NCI-H748 treated with DMSO at 0.1 percent for 48 hours (cell line): ENCODE results near the gene LRAT.
"Not testable (repeated sequence)": the region's sequence is repeated elsewhere in the genome, so short reads cannot be mapped to it uniquely, and the experiment has no call there.

Source experiments
- DNase-seq: peaks from one replicate; lab custom pipeline; 2025; lab: John Stamatoyannopoulos, UW

The LRAT gene

DNA sequence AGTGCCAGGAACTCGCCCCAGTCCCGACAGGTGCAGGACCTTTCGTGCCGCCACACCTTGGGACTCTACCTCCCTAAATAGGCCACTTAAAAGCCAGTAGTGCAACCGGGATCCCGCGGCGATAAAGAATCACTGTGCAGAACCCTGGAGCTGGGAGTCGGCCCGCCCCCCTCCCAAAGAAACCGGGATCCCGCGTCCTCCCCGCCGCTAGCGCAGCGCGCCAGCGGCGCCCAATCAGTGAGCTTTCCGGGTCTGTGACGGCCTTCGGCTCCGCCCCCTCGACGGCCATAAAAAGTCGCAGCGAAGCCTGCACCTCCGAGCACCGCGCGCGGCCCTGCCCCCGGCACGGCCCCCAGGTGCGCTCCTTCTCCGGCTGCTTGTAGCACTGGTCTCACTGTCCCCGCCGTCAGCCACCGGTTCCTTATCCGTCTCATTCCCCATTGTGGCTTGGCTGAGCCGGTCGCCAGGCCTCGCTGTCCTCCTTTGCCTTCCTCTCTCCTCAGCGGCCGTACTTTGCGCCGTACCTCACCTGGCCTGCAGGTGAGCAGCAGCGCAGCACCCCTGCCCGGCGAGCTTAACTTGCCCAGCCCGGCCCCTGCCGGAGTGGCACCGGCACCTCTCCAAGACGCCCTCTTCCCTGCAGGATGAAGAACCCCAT lies at the start of gene LRAT:
Gene LRAT, plus strand, starts transcription at position 318 of the 658 bp plus-strand sequence. Its CDS starts 327 bp downstream, at position 645.
- peak; percentile 37 for DNase-seq

- no peak for DNase-seq
Measured at GRCh38 chr4:154707877-154708276, 35.9 kb upstream of the LRAT start.

GRCh38 chr4:154709550-154709949 lies 34.2 kb upstream of the LRAT start:
- DNase-seq: no peak

GRCh38 chr4:154711522-154711921 lies 32.3 kb upstream of the LRAT start:
- DNase-seq: no peak

- DNase-seq: no peak
Measured at GRCh38 chr4:154714339-154715040, 29.3 kb upstream of the LRAT start.

DNA sequence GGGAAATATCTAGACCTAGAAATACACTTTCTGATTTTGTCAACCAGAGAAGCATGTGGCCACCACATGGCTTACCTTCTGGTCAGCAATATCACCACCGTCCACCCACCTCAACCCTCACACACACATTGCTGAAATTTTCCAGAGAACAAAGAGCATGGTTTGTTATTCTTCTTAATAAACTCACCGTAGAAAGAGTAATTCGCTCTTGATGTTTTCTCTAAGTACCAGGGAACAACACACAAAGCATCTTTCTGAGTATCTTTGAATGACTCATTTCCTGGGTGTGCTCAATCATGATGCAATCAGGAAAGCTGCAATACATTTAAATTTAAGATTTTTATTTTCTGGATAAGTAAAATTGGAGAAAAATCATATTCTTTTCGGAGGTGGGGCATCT lies 24.7 kb upstream of the LRAT start:
- DNase-seq: no peak

DNA sequence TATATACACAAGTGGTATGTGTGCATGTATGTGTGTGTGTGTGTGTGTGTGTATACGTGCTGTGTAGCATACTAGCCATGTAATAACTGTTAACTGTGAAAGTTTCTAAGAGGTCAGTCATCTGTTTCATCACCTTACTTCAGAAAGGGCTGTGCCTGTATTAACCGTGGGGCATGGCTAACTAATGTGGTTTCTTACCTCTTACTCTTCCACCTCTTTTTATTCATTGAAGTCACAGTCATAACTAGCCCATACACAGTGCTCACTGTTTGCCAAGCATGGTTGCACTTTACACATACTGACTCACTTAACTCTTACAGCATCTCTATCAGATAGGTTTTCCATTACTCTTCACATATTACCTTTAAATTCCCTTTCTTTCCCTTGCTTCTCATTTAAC lies 23.7 kb upstream of the LRAT start:
- no peak for DNase-seq

GRCh38 chr4:154720618-154721267 lies 23.1 kb upstream of the LRAT start:
- DNase-seq: no peak

DNA sequence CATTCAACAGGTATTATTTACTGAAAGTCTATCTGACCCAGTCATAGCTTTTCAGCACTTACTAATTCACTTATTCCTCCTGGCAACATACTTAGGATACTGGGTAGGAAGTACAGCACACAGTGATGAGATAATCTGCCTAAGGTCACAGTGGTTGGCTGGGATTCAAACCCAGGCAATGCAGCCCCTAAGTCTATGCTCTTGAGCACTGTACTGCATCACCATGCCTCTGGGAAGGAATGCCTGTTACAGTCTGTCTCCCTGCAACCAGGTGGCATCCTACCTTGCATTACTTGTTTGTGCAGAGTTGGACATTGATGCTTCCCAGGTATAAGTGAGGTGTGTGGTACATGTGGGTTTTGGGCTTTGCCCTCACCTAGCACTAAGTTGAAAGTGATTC lies 21.5 kb upstream of the LRAT start:
- DNase-seq: no peak

DNA sequence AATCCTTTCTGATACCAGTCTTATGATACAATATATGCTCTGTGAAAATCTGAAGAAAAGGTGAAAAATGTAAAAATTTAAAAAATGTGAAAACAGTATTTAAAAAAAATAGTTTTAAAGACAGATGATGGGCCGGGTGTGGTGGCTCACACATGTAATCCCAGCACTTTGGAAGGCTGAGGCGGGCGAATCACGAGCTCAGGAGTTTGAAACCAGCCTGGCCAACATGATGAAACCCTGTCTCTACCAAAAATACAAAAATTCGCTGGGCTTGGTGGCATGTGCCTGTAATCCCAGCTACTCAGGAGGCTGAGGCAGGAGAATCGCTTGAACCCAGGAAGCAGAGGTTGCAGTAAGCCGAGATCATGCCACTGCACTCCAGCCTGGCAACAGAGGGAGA lies 20.2 kb upstream of the LRAT start:
- not testable (repeated sequence) for DNase-seq

DNA sequence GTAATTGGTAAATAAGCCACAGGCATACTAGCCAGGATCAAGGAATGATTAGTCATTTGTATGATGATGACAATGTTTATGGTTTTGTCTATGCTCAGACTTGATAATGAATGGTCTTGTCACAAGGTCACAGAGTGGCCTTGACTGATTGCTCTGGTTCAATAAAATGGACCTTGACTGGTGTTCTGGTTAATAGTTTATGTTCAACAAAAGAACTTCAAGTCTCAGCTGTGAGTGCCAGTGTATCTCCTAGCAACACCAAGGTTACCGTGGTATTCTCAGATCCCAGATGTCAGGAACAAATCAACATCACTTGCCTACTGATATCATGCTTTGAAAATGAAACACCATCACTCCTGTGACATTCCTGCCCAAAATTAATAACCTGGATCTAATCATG lies 16.3 kb upstream of the LRAT start:
- DNase-seq: no peak

DNA sequence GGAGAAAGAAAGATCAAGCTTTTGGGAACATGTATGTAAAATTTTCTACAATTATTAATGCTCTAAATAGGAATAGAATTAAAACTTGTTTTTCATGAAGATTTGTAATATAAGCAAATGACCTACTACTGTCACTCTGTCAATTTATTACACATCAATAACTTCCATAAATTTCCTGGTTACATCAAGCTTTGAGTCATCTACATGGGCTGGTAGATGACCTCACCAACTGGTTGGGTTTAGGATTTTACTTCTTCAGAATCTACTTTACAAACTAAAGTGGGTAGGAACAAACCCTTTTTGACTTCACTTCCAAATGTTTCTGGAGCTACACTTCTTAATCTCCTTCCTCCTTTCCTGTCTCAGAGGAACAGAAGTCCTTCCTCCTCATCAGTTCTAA lies 12.0 kb upstream of the LRAT start:
- DNase-seq: no peak

DNA sequence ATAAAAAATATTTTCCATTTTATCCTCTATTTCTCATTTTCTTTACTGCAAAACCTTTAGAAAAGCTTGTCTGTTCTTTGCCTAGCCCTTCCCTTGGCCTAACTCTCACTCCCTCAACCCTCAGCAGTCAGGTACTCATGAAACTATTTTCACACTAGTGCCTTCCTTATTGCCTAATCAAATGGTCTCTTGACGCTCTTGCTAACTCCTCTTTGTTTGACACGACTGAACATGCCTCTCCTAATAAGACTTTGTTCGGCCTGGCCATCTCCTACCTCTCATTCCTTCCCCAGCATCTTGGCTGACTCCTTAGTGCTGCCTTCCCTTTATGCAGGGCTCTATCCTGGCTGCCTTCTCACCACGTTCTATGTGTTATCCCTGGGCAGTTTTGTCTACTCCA lies 11.1 kb upstream of the LRAT start:
- no peak for DNase-seq

GRCh38 chr4:154736770-154737169 lies 7.0 kb upstream of the LRAT start:
- no peak for DNase-seq

DNA sequence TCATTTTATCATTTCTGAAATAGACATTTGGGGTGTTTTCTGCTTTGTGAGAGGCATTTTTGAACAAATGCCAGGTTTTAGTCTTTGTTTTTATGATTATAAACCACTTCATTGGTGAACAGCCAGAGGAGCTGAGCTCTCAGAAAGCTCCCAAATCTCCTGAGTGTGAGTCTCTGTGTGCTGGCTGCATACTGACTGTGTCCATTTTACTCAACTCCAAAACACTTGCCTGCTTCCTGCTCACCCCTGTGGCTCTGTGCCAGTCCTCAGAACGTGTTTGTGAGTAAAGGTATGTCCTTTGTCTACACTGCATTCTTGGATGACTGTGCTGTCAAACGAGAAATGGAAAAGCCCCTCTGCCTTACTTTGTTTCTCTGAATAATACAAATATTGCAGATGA lies 5.4 kb upstream of the LRAT start:
- no peak for DNase-seq

GRCh38 chr4:154739111-154739510 lies 4.7 kb upstream of the LRAT start:
- DNase-seq: no peak

DNA sequence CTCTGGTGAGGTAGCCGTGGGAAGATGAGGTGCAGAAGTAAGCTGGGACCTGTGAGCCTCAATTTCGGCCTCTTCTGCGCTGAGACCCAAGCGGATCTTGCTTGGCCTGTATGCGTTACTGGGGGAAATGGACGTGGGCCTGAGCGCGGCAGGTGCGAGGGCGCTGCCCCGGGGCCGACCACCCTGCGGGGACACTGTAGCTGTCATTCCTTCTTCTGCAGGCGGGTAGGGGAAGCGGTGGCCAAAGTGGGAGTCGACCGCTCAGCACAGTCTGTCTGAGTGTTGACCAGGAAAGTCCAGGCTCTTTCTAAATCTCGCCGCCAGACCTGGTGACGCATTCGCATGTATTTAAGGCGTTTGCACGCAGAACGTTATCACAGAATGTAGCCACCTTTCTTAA lies 3.3 kb upstream of the LRAT start:
- DNase-seq: no peak

- DNase-seq: no peak
Measured at GRCh38 chr4:154741131-154741665, 2.6 kb upstream of the LRAT start.

DNA sequence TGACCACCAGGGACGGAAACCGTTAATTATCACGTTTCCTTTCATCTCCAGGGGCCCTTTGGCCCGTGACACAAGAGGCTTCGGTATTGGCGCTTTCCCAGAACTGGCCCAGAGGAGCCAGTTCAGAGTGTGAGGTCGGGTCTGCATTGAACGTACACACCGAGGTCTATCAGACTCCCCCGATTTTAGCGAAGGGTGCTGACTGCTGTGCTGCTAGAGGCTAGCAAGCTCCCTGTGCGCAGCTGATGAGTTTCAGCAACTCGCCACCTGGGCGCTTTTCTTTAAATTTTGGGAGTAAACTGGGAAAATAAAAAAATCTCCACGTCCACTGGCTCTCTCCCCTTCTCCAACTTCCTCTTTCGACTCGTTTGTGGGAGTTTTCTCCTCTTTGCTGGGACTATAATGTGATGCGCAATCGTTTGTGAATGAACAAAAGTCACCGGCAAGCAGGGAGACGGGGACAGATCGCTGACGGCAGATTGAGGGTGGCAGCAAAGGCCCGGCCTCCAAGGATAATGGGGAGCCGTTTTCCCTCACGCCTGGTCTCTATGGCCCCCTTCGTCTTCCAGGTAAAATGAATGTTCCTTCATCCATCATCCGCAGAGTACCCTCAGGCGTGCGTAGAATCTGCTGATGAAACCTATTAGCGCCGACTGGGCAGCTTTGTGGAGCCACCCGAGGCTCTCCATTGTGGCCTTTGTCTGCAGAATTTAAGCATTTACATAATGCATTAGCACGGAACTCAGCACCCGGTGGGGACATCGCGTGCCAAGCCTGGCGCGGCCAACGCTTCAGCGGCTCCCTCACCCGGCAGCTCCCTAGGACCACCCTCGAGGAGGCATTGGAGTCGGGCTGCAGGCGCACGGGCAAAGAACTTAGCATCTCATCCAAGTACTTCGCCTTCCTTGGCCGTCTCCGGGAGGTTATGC lies 1.6 kb upstream of the LRAT start:
- no peak for DNase-seq

GRCh38 chr4:154744341-154744926 lies 634 bp downstream of the LRAT start:
- DNase-seq: no peak

DNA sequence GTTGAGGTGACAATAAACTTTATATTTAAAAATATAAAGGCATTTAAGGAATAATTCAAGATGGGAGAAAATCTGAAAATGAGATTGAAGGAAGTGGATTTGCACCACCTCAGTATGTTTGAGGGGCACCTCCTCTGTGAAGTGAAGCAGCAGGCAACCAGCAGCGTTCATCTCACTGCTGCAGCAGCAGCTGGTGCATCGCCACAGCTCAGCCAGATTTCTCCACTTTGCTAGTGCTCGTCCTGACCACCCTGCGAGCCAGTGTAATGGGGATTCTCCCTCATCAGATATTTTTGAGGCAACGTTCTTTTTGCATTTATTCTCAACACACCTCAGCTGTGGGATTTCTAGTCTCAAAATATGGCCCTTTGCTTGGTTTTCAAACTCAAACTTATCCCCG lies 13.9 kb downstream of the LRAT start:
- DNase-seq: no peak

GRCh38 chr4:154760895-154761294 lies 17.1 kb downstream of the LRAT start:
- DNase-seq: no peak
